Neural cell (in vitro differentiated cells): ENCODE results near the gene KIAA1614. TPM values are rescaled to one million over a fixed set of nuclear protein-coding genes. Genes with fewer than 3 reads are reported as not detected.

Experiments used
- H2AFZ ChIP-seq: fragments of 200-600, 300-800 bp; sonication (generic), shearing (Covaris generic); 2 replicates; pipeline ENCODE4 v1.6.0; 2014; ENCODE audit warnings: low read depth, mild to moderate bottlenecking, antibody characterized with exemption, low read length, moderate library complexity
- H3F3A ChIP-seq: fragments of 200-600 bp; shearing (Covaris generic); 2 replicates; pipeline ENCODE4 v1.6.1; 2016; ENCODE audit warnings: mild to moderate bottlenecking, moderate library complexity, mixed read lengths, antibody characterized with exemption, low read length; ENCODE audit not compliant: insufficient read depth, poor library complexity, severe bottlenecking
- H3K27ac ChIP-seq: fragments of 200-600, 300-800 bp; sonication (generic), shearing (Covaris generic); 2 replicates; pipeline ENCODE4 v1.5.1; 2014; ENCODE audit warnings: mild to moderate bottlenecking, low read length, moderate library complexity
- H3K27me3 ChIP-seq: fragments of 300-800, 200-600 bp; sonication (generic), shearing (Covaris generic); 2 replicates; pipeline ENCODE4 v1.6.0; 2014; ENCODE audit warnings: mild to moderate bottlenecking, low read depth, low read length, moderate library complexity; ENCODE audit not compliant: insufficient read depth
- H3K36me3 ChIP-seq: fragments of 300-800, 200-600 bp; sonication (generic), shearing (Covaris generic); 2 replicates; pipeline ENCODE4 v1.5.1; 2014; ENCODE audit warnings: mild to moderate bottlenecking, antibody characterized with exemption, low read length, moderate library complexity; ENCODE audit not compliant: insufficient read depth
- H3K4me2 ChIP-seq: fragments of 300-800, 200-600 bp; sonication (generic), shearing (Covaris generic); 2 replicates; pipeline ENCODE4 v1.6.0; 2014; ENCODE audit warnings: mild to moderate bottlenecking, low read length
- H3K4me3 ChIP-seq: fragments of 300-800, 200-600 bp; sonication (generic), shearing (Covaris generic); 2 replicates; pipeline ENCODE4 v1.5.1; 2014; ENCODE audit warnings: mild to moderate bottlenecking, low read length, moderate library complexity
- H3K79me2 ChIP-seq: fragments of 200-600 bp; shearing (Covaris generic); replicated peaks from 2 replicates; pipeline ENCODE4 v1.6.0; 2014; ENCODE audit warnings: mild to moderate bottlenecking, low read length, moderate library complexity; ENCODE audit not compliant: insufficient read depth
- H3K9ac ChIP-seq: fragments of 300-800, 200-600 bp; sonication (generic), shearing (Covaris generic); 2 replicates; pipeline ENCODE4 v1.6.1; 2016; ENCODE audit warnings: mild to moderate bottlenecking, low read length, mixed read lengths
- H3K9me2 ChIP-seq: fragments of 200-600 bp; shearing (Covaris generic); 2 replicates; pipeline ENCODE4 v1.6.1; 2016; ENCODE audit warnings: mild to moderate bottlenecking, low read length, mixed read lengths; ENCODE audit not compliant: insufficient read depth
- H3K9me3 ChIP-seq: fragments of 200-600, 300-800 bp; sonication (generic), shearing (Covaris generic); 2 replicates; pipeline ENCODE4 v1.6.1; 2016; ENCODE audit warnings: mild to moderate bottlenecking, mixed run types, low read length, moderate library complexity, mixed read lengths
- H4K20me1 ChIP-seq: fragments of 200-600 bp; shearing (Covaris generic); 2 replicates; pipeline ENCODE4 v1.6.1; 2016; ENCODE audit warnings: mild to moderate bottlenecking, mixed run types; ENCODE audit not compliant: insufficient read depth
- EP300 ChIP-seq: fragments of 450-650 bp; conservative IDR thresholded peaks from 2 replicates; pipeline ENCODE4 v1.6.1; 2014; ENCODE audit warnings: antibody characterized with exemption, mild to moderate bottlenecking, moderate library complexity; ENCODE audit not compliant: poor library complexity, severe bottlenecking
- EZH2 ChIP-seq: fragments of 200-600, 300-800 bp; shearing (Covaris generic), sonication (generic); IDR thresholded peaks from 2 replicates; pipeline ENCODE4 v1.6.1; 2014; ENCODE audit warnings: antibody characterized with exemption, low read length, borderline replicate concordance, mild to moderate bottlenecking; ENCODE audit not compliant: insufficient read depth, poor library complexity, severe bottlenecking
- MXI1 ChIP-seq: fragments of 450-650 bp; conservative IDR thresholded peaks from 2 replicates; pipeline ENCODE4 v1.6.1; 2014; ENCODE audit warnings: antibody characterized with exemption, mild to moderate bottlenecking; ENCODE audit not compliant: poor library complexity, severe bottlenecking
- POLR2AphosphoS5 ChIP-seq: IDR thresholded peaks from 2 replicates; pipeline ENCODE4 v1.6.1; 2012
- RAD21 ChIP-seq: fragments of 450-650 bp; conservative IDR thresholded peaks from 2 replicates; pipeline ENCODE4 v1.6.1; 2014; ENCODE audit warnings: antibody characterized with exemption, mild to moderate bottlenecking, moderate library complexity
- SMC3 ChIP-seq: fragments of 450-650 bp; conservative IDR thresholded peaks from 2 replicates; pipeline ENCODE4 v1.6.1; 2014; ENCODE audit warnings: antibody characterized with exemption, mild to moderate bottlenecking, moderate library complexity; ENCODE audit not compliant: poor library complexity
- TAF1 ChIP-seq: IDR thresholded peaks from 2 replicates; pipeline ENCODE4 v1.6.1; 2012; ENCODE audit warnings: low read depth
- polyA plus RNA-seq: library from polyadenylated mRNA; depleted of rRNA; stranded (reverse); fragments of >200 nt; gene quantifications from 2 replicates; pipeline ENCODE4 v1.2.3, GENCODE V29; 2014
- TF ChIP-seq, protein P1 (sequence below): fragments of 450-650 bp; IDR thresholded peaks from 2 replicates; pipeline ENCODE4 v1.5.1; 2014; ENCODE audit warnings: antibody characterized with exemption, mild to moderate bottlenecking, moderate library complexity; ENCODE audit not compliant: poor library complexity, severe bottlenecking
- TF ChIP-seq, protein P2 (sequence below): IDR thresholded peaks from 2 replicates; pipeline ENCODE4 v1.6.1; 2012; ENCODE audit warnings: borderline replicate concordance

The KIAA1614 gene
- polyA plus RNA-seq, 1 donor from 2014 or later = 0.50 TPM

DNA sequence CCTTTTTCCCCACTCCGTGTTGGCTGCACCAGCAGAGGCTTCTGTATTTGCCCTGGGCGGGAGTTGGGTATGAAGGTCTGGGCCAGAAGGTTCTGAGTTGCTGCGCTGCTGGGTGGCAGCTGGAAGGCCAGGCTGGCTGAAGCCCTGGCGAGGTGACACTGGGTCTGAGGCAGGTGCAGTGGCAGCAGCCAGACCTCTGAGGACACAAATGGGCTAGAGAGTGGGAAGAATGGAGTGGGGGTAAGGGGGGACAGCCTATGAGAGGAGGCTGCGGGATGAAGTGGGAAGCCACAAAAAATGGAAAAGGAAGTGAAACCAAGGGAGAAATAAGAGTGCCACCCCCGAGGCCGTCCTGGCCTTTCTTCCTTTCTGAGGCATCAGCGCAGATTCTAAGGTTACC, 56.7 kb downstream of the KIAA1614 start:
- TF ChIP-seq, protein P1, sequence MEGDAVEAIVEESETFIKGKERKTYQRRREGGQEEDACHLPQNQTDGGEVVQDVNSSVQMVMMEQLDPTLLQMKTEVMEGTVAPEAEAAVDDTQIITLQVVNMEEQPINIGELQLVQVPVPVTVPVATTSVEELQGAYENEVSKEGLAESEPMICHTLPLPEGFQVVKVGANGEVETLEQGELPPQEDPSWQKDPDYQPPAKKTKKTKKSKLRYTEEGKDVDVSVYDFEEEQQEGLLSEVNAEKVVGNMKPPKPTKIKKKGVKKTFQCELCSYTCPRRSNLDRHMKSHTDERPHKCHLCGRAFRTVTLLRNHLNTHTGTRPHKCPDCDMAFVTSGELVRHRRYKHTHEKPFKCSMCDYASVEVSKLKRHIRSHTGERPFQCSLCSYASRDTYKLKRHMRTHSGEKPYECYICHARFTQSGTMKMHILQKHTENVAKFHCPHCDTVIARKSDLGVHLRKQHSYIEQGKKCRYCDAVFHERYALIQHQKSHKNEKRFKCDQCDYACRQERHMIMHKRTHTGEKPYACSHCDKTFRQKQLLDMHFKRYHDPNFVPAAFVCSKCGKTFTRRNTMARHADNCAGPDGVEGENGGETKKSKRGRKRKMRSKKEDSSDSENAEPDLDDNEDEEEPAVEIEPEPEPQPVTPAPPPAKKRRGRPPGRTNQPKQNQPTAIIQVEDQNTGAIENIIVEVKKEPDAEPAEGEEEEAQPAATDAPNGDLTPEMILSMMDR = no peak
- TF ChIP-seq EZH2 (no peak), EP300 (no peak), POLR2AphosphoS5 (no peak), MXI1 (no peak)
- H3F3A ChIP-seq = no peaks in the 10 kb centered on the region
- H3K27ac ChIP-seq = no peak overlapping the region
- H3K9me2 ChIP-seq = no peaks in the 10 kb centered on the region
- no peaks in the 10 kb centered on the region for H3K27me3 ChIP-seq
- no peak overlapping the region for H2AFZ ChIP-seq
- no peaks in the 10 kb centered on the region for H3K36me3 ChIP-seq
- no peaks in the 10 kb centered on the region for H4K20me1 ChIP-seq
- H3K4me2 ChIP-seq = no peak overlapping the region
- no peaks in the 10 kb centered on the region for H3K79me2 ChIP-seq
- no peak overlapping the region for H3K4me3 ChIP-seq
- no peak overlapping the region for H3K9ac ChIP-seq
- no peaks in the 10 kb centered on the region for H3K9me3 ChIP-seq

- Histone ChIP-seq H4K20me1 (no peaks in the 10 kb centered on the region), H3K9me2 (no peaks in the 10 kb centered on the region), H3K4me3 (no peak overlapping the region), H3K79me2 (no peaks in the 10 kb centered on the region), H2AFZ (no peak overlapping the region), H3K36me3 (no peaks in the 10 kb centered on the region), H3F3A (no peaks in the 10 kb centered on the region), H3K4me2 (no peak overlapping the region), H3K27me3 (no peaks in the 10 kb centered on the region), H3K9me3 (no peaks in the 10 kb centered on the region), H3K27ac (no peak overlapping the region), H3K9ac (no peak overlapping the region)
- TF ChIP-seq EP300 (no peak), RAD21 (no peak), SMC3 (no peak), EZH2 (no peak), MXI1 (no peak), TAF1 (no peak), POLR2AphosphoS5 (no peak)
- TF ChIP-seq, protein P2, sequence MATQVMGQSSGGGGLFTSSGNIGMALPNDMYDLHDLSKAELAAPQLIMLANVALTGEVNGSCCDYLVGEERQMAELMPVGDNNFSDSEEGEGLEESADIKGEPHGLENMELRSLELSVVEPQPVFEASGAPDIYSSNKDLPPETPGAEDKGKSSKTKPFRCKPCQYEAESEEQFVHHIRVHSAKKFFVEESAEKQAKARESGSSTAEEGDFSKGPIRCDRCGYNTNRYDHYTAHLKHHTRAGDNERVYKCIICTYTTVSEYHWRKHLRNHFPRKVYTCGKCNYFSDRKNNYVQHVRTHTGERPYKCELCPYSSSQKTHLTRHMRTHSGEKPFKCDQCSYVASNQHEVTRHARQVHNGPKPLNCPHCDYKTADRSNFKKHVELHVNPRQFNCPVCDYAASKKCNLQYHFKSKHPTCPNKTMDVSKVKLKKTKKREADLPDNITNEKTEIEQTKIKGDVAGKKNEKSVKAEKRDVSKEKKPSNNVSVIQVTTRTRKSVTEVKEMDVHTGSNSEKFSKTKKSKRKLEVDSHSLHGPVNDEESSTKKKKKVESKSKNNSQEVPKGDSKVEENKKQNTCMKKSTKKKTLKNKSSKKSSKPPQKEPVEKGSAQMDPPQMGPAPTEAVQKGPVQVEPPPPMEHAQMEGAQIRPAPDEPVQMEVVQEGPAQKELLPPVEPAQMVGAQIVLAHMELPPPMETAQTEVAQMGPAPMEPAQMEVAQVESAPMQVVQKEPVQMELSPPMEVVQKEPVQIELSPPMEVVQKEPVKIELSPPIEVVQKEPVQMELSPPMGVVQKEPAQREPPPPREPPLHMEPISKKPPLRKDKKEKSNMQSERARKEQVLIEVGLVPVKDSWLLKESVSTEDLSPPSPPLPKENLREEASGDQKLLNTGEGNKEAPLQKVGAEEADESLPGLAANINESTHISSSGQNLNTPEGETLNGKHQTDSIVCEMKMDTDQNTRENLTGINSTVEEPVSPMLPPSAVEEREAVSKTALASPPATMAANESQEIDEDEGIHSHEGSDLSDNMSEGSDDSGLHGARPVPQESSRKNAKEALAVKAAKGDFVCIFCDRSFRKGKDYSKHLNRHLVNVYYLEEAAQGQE = no peak
- TF ChIP-seq, protein P1 = no peak
Observed at GRCh38 chr1:180970333-180971079, 57.8 kb downstream of the KIAA1614 start.
